OCI-LY7 (cell line): ENCODE data around the gene HCAR1. TPM values are rescaled to one million over a fixed set of nuclear protein-coding genes. Genes with fewer than 3 reads are reported as not detected.

Source experiments
- BruUV-seq: library from RNA; stranded (reverse); fragments of 400-500 nt; replicated peaks from 2 replicates; lab custom pipeline; 2021; lab: Mats Ljungman, UMichigan
- CTCF ChIA-PET: fragments of 300-600 bp; sonication (Branson Sonifier 250); formaldehyde crosslinking; loops from one replicate; lab custom pipeline; 2022; ENCODE audit warnings: antibody characterized with exemption; ENCODE audit not compliant: unreplicated experiment; lab: Charles Lee
- POLR2A ChIA-PET: fragments of 300-600 bp; sonication (Branson Sonifier 250); formaldehyde crosslinking; loops from one replicate; lab custom pipeline; 2022; ENCODE audit warnings: antibody characterized with exemption; lab: Charles Lee
- DNase-seq: peaks from one replicate; pipeline ENCODE4 v3.0.0-alpha.2; 2015; ENCODE audit warnings: low spot score
- H2AFZ ChIP-seq: fragments of 200-600 bp; sonication (generic), shearing (Covaris generic); 2 replicates; pipeline ENCODE4 v1.6.1; 2014; ENCODE audit warnings: mild to moderate bottlenecking, antibody characterized with exemption, low read length, moderate library complexity
- H3K27ac ChIP-seq: fragments of 200-600 bp; sonication (generic); 2 replicates; pipeline ENCODE4 v1.5.1; 2014; ENCODE audit warnings: mixed run types, low read depth, mild to moderate bottlenecking, moderate library complexity, low read length, inconsistent platforms; ENCODE audit not compliant: poor library complexity, severe bottlenecking
- H3K36me3 ChIP-seq: fragments of 200-600 bp; sonication (generic); 2 replicates; pipeline ENCODE4 v1.6.1; 2014; ENCODE audit warnings: mild to moderate bottlenecking, antibody characterized with exemption, low read length, moderate library complexity, mixed read lengths; ENCODE audit not compliant: insufficient read depth
- H3K4me1 ChIP-seq: fragments of 200-600 bp; sonication (generic); 2 replicates; pipeline ENCODE4 v1.5.1; 2014; ENCODE audit warnings: mild to moderate bottlenecking, low read length; ENCODE audit not compliant: insufficient read depth, poor library complexity, severe bottlenecking
- H3K4me2 ChIP-seq: fragments of 200-600 bp; sonication (generic); 2 replicates; pipeline ENCODE4 v1.6.1; 2014; ENCODE audit warnings: mild to moderate bottlenecking, low read length
- H3K4me3 ChIP-seq: fragments of 200-600 bp; sonication (generic); 2 replicates; pipeline ENCODE4 v1.5.1; 2014; ENCODE audit warnings: mild to moderate bottlenecking, low read depth, low read length; ENCODE audit not compliant: poor library complexity, severe bottlenecking
- H3K79me2 ChIP-seq: fragments of 200-600 bp; sonication (generic); 2 replicates; pipeline ENCODE4 v1.6.1; 2016; ENCODE audit warnings: low read depth, mild to moderate bottlenecking, low read length, moderate library complexity, mixed read lengths; ENCODE audit not compliant: insufficient read depth
- H3K9me2 ChIP-seq: fragments of 200-600 bp; sonication (generic); 2 replicates; pipeline ENCODE4 v1.6.1; 2016; ENCODE audit warnings: mild to moderate bottlenecking, low read length, mixed read lengths; ENCODE audit not compliant: insufficient read depth
- H3K9me3 ChIP-seq: fragments of 200-600 bp; sonication (generic); 2 replicates; pipeline ENCODE4 v1.6.1; 2014; ENCODE audit warnings: mild to moderate bottlenecking, mixed run types, low read length, mixed read lengths
- H4K20me1 ChIP-seq: fragments of 200-600 bp; sonication (generic); 2 replicates; pipeline ENCODE4 v1.6.1; 2014; ENCODE audit warnings: mild to moderate bottlenecking, antibody characterized with exemption, low read length, moderate library complexity, mixed read lengths; ENCODE audit not compliant: insufficient read depth
- EZH2phosphoT487 ChIP-seq: fragments of 200-600 bp; sonication (generic); IDR thresholded peaks from 2 replicates; pipeline ENCODE4 v1.6.1; 2018; ENCODE audit warnings: low read depth, borderline replicate concordance, mild to moderate bottlenecking, mixed run types, antibody characterized with exemption, low read length, moderate library complexity, mixed read lengths
- intact Hi-C: fragments of 100-400 bp; cut with micrococcal nuclease; formaldehyde crosslinking; loops from one replicate; pipeline ENCODE4 v1.10.0; 2022; ENCODE audit not compliant: unreplicated experiment
- total RNA-seq, 2 experiments: library from RNA; depleted of rRNA in 1 of 2; stranded (reverse); fragments of >200 nt in 1 of 2; shearing (Covaris generic) in 1 of 2; gene quantifications; 2 replicates each; pipeline ENCODE4 v1.2.3, GENCODE V29; 2014 to 2022
- TF ChIP-seq, protein P1 (sequence below): fragments of 200-600 bp; sonication (generic); conservative IDR thresholded peaks from 2 replicates; pipeline ENCODE4 v1.5.1; 2014; ENCODE audit warnings: mild to moderate bottlenecking, antibody characterized with exemption, low read length, moderate library complexity, mixed read lengths

HCAR1 gene
- total RNA-seq, 2 experiments from 2014 or later, result 0.06 TPM; not detected in 1

DNA sequence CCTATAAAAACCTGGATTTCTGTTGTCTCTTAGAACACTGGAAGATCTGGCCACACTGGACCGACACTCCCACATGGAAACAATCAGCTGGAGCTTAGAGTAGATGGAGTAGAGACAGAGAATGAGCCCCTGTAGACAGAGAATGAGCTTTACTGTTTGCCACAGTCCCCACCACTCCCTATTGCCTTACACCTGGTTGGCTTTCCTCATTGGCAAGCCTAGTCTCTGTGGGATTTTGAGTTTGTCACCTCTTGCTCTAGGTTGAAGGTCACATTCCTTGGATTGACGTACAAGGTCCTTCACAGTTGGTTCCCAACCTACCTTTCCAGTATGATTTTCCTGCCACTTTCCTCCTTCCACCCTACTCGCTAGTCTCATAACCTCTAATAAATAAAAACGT lies 2.0 kb upstream of the HCAR1 start:
- intact Hi-C loops, result no loop called here
- no peak overlapping the region for H3K4me2 ChIP-seq

DNA sequence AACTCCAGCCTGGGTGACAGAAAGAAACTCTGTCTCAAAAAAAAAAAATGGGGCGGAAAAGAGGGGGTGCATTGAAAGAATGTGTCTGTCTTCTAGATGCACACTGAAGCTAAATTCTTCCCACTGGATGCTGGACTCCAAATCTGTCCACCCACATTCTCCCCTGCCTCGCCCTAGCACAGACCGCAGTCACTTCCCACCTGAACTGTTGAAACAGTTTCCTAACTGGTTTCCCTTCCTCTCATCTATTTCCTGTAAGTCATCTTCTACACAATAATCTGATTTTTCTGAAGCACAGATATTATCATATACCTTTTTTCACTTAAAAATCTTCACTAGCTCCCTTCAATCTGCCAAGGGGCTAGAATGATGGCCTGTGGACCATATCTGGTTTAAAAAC lies 1.5 kb upstream of the HCAR1 start:
- CTCF ChIA-PET, result interaction anchor here (0.5 to 0.6 kb wide), 2 partner anchors 145 to 204 kb away, joined by 3 to 19 read pairs; no protein-coding TSS in a partner anchor
- no peak for DNase-seq
- Histone ChIP-seq H3K4me3 (no peak overlapping the region), H3K4me2 (no peak overlapping the region), H4K20me1 (no peaks in the 10 kb centered on the region), H3K27ac (no peak overlapping the region), H3K79me2 (no peaks in the 10 kb centered on the region), H3K36me3 (no peaks in the 10 kb centered on the region), H2AFZ (no peak overlapping the region), H3K9me2 (no peaks in the 10 kb centered on the region), H3K4me1 (peaks cover 21% of the 10 kb centered on the region), H3K9me3 (no peaks in the 10 kb centered on the region)
- POLR2A ChIA-PET, result interaction anchor here (0.5 to 0.6 kb wide), 4 partner anchors 48 to 753 kb away, joined by 3 to 4 read pairs (median 3); no protein-coding TSS in a partner anchor
- TF ChIP-seq, protein P1, sequence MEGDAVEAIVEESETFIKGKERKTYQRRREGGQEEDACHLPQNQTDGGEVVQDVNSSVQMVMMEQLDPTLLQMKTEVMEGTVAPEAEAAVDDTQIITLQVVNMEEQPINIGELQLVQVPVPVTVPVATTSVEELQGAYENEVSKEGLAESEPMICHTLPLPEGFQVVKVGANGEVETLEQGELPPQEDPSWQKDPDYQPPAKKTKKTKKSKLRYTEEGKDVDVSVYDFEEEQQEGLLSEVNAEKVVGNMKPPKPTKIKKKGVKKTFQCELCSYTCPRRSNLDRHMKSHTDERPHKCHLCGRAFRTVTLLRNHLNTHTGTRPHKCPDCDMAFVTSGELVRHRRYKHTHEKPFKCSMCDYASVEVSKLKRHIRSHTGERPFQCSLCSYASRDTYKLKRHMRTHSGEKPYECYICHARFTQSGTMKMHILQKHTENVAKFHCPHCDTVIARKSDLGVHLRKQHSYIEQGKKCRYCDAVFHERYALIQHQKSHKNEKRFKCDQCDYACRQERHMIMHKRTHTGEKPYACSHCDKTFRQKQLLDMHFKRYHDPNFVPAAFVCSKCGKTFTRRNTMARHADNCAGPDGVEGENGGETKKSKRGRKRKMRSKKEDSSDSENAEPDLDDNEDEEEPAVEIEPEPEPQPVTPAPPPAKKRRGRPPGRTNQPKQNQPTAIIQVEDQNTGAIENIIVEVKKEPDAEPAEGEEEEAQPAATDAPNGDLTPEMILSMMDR, result no peak
- no peak for TF ChIP-seq EZH2phosphoT487
- BruUV-seq, result no TSS peak
- intact Hi-C loops, result no loop called here

More for the DNA sequence above, 2.0 kb upstream of the HCAR1 start:
- CTCF ChIA-PET, result interaction anchor here (0.5 to 0.6 kb wide), 2 partner anchors 145 to 204 kb away, joined by 3 to 19 read pairs; no protein-coding TSS in a partner anchor
- H3K9me2 ChIP-seq, result no peaks in the 10 kb centered on the region
- no peaks in the 10 kb centered on the region for H3K79me2 ChIP-seq
- no peak for DNase-seq
- no TSS peak for BruUV-seq
- no peaks in the 10 kb centered on the region for H3K36me3 ChIP-seq
- no peaks in the 10 kb centered on the region for H3K9me3 ChIP-seq
- POLR2A ChIA-PET, result interaction anchor here (0.6 kb wide), 2 partner anchors 63 to 753 kb away, joined by 3 to 4 read pairs; no protein-coding TSS in a partner anchor
- no peak overlapping the region for H3K27ac ChIP-seq
- H4K20me1 ChIP-seq, result no peaks in the 10 kb centered on the region
- no peak overlapping the region for H2AFZ ChIP-seq
- no peak for TF ChIP-seq EZH2phosphoT487
- TF ChIP-seq, protein P1, result no peak
- H3K4me1 ChIP-seq, result peaks cover 21% of the 10 kb centered on the region
- H3K4me3 ChIP-seq, result no peak overlapping the region

DNA sequence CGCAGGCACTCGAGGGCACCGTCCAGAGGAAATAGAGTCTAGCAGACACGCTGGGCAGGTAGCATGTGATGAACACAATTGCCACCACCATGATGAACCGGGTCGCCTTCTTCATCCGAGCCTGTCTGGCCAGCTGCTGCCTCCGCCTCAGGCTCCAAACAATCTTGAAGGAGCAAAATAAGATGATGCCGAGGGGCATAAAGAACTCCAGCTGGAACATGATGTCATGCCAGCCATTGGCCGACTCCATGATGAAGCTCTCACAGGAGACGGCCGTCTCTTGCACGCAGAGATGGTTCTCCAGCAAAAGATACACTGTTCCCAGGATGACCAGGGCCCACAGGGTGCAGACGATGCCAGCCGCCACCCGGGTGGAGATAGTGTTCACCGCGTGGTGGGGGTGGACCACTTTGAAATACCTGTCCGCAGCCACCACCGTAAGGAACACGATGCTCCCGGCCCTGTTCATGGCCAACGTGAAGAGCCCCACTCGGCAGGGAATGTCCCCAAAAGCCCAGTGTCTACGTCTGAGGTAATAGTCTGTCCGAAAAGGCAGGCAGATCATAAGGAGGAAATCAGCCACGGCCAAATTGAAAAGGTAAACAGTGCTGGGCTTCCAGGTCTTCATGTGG lies 945 bp downstream of the HCAR1 start:
- Histone ChIP-seq H3K9me2 (no peaks in the 10 kb centered on the region), H3K79me2 (no peaks in the 10 kb centered on the region), H3K9me3 (no peaks in the 10 kb centered on the region), H3K4me3 (no peak overlapping the region), H3K4me1 (peaks cover 38% of the 10 kb centered on the region), H3K36me3 (no peaks in the 10 kb centered on the region), H3K4me2 (no peak overlapping the region), H4K20me1 (no peaks in the 10 kb centered on the region), H3K27ac (no peak overlapping the region), H2AFZ (no peak overlapping the region)
- intact Hi-C loops, result no loop called here
- TF ChIP-seq, protein P1, result no peak
- TF ChIP-seq EZH2phosphoT487, result no peak
- no TSS peak for BruUV-seq
- ChIA-PET CTCF (no interaction called here), POLR2A (no interaction called here)
- DNase-seq, result no peak
